KMS-11 (cell line): ENCODE measurements around the gene COPE.

Experiments
- H2AFZ ChIP-seq: fragments of 200-600 bp; sonication (generic); 2 replicates; pipeline ENCODE4 v1.6.1; 2016; ENCODE audit warnings: antibody characterized with exemption, mixed run types, low read depth
- H3K27ac ChIP-seq: fragments of 200-600 bp; sonication (generic); 2 replicates; pipeline ENCODE4 v1.6.1; 2016; ENCODE audit warnings: mild to moderate bottlenecking, mixed run types
- H3K27me3 ChIP-seq: fragments of 200-600 bp; sonication (generic); 2 replicates; pipeline ENCODE4 v1.6.1; 2017; ENCODE audit warnings: mild to moderate bottlenecking, low read depth, mixed run types, moderate library complexity; ENCODE audit not compliant: insufficient read depth
- H3K36me3 ChIP-seq: fragments of 200-600 bp; sonication (generic); 2 replicates; pipeline ENCODE4 v1.6.1; 2017; ENCODE audit warnings: mild to moderate bottlenecking, mixed run types; ENCODE audit not compliant: insufficient read depth
- H3K4me1 ChIP-seq: fragments of 200-600 bp; sonication (generic); 2 replicates; pipeline ENCODE4 v1.6.1; 2016; ENCODE audit warnings: mild to moderate bottlenecking, low read depth, mixed run types; ENCODE audit not compliant: poor library complexity, severe bottlenecking
- H3K4me2 ChIP-seq: fragments of 200-600 bp; sonication (generic); 2 replicates; pipeline ENCODE4 v1.7.0; 2016; ENCODE audit warnings: mild to moderate bottlenecking, mixed run types
- H3K4me3 ChIP-seq: fragments of 200-600 bp; sonication (generic); IDR thresholded peaks from 2 replicates; pipeline ENCODE4 v1.6.1; 2017; ENCODE audit warnings: low read depth, low read length, mixed read lengths; ENCODE audit not compliant: insufficient read depth
- H3K79me2 ChIP-seq: fragments of 200-600 bp; sonication (generic); 2 replicates; pipeline ENCODE4 v1.6.1; 2016; ENCODE audit warnings: low read depth, mixed run types; ENCODE audit not compliant: insufficient read depth
- H3K9ac ChIP-seq: fragments of 200-600 bp; sonication (generic); 2 replicates; pipeline ENCODE4 v1.6.1; 2016; ENCODE audit warnings: mild to moderate bottlenecking, mixed run types
- H4K20me1 ChIP-seq: fragments of 200-600 bp; sonication (generic); 2 replicates; pipeline ENCODE4 v1.6.1; 2016; ENCODE audit warnings: mild to moderate bottlenecking, mixed run types; ENCODE audit not compliant: insufficient read depth
- TF ChIP-seq, protein P1 (sequence below): fragments of 200-600 bp; sonication (generic); conservative IDR thresholded peaks from 2 replicates; pipeline ENCODE4 v1.6.1; 2017; ENCODE audit warnings: low read depth, mild to moderate bottlenecking, antibody characterized with exemption, low read length, moderate library complexity, mixed read lengths

Gene COPE

DNA sequence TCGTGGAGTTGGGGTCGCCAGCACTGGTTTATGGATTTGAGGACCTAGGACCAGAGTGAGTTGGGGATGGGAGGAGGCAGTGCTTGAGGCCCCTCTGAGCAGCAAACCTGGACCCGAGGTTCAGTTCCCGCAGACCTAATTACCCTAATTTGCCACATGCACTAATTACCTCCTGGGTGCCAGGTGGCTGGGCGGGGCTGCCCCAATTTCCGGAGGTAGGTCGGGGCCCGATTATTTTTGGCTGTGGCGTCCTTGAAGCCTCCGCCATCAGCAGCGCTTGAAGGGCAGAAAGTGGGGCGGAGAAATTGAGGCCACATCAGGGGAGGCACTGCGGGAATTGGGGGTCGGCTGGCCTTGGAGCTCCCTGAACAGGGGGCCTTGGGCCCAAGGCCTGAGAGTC is 27.7 kb upstream of the COPE start:
- Histone ChIP-seq H3K27me3 (no peaks in the 10 kb centered on the region), H3K4me3 (no peak overlapping the region), H3K4me2 (peak overlapping the region; percentile 24; the same call in 1 of the 2 replicates), H3K9ac (no peak overlapping the region), H3K36me3 (no peaks in the 10 kb centered on the region), H3K27ac (no peak overlapping the region), H4K20me1 (no peaks in the 10 kb centered on the region), H3K79me2 (no peaks in the 10 kb centered on the region), H2AFZ (0 out of 2 replicates have a peak overlapping the region, but pooled peaks have one; percentile 4), H3K4me1 (peaks cover 40% of the 10 kb centered on the region)
- TF ChIP-seq, protein P1, sequence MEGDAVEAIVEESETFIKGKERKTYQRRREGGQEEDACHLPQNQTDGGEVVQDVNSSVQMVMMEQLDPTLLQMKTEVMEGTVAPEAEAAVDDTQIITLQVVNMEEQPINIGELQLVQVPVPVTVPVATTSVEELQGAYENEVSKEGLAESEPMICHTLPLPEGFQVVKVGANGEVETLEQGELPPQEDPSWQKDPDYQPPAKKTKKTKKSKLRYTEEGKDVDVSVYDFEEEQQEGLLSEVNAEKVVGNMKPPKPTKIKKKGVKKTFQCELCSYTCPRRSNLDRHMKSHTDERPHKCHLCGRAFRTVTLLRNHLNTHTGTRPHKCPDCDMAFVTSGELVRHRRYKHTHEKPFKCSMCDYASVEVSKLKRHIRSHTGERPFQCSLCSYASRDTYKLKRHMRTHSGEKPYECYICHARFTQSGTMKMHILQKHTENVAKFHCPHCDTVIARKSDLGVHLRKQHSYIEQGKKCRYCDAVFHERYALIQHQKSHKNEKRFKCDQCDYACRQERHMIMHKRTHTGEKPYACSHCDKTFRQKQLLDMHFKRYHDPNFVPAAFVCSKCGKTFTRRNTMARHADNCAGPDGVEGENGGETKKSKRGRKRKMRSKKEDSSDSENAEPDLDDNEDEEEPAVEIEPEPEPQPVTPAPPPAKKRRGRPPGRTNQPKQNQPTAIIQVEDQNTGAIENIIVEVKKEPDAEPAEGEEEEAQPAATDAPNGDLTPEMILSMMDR: no peak

DNA sequence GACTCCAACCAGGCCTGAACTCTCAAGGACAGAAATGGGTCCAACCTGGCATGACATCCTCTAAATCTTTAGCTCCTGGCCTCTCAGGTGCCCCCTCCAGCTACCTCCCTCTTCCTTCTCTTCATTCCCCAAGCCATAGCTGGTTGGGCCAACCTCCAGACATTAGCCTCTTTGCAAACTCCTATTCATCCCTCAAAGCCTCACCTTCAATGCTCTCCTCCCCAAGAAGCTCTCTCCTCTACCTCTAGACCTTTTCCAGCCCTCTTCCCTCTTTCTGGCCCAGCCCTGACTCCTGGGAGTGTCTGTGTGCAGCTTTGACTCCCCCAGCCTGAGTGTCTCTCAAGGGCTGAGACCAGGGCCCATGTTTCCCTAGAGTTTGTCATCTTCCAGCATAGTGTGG is 27.1 kb upstream of the COPE start:
- Histone ChIP-seq H3K4me2 (0 out of 2 replicates have a peak overlapping the region, but pooled peaks have one; percentile 24), H2AFZ (0 out of 2 replicates have a peak overlapping the region, but pooled peaks have one; percentile 4), H3K27ac (no peak overlapping the region)

DNA sequence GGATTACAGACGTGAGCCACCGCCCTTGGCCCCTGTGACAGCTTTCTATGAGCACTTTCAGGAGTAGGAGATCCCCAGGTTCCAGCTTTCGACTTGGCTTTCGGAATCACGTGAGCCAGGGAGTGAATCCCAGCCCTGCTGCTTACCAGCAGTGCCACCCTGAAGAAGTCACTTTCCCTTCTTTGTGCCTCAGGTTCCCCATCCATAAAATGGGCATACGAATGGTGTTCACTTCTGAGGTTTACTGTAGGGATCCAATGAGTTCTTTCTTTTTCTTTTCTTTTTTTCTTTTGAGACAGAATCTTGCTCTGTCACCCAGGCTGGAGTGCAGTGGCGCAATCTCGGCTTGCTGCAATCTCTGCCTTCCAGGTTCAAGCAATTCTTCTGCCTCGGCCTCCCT is 26.1 kb upstream of the COPE start:
- peaks cover 40% of the 10 kb centered on the region for H3K4me1 ChIP-seq
- no peak overlapping the region for H3K4me2 ChIP-seq
- TF ChIP-seq, protein P1: no peak
- no peaks in the 10 kb centered on the region for H4K20me1 ChIP-seq
- no peaks in the 10 kb centered on the region for H3K79me2 ChIP-seq
- no peak overlapping the region for H3K4me3 ChIP-seq
- no peak overlapping the region for H3K27ac ChIP-seq
- H3K36me3 ChIP-seq: no peaks in the 10 kb centered on the region
- no peak overlapping the region for H2AFZ ChIP-seq
- no peak overlapping the region for H3K9ac ChIP-seq
- no peaks in the 10 kb centered on the region for H3K27me3 ChIP-seq

More for the DNA sequence above, 27.1 kb upstream of the COPE start:
- Histone ChIP-seq H3K4me3 (no peak overlapping the region), H3K4me1 (peaks cover 40% of the 10 kb centered on the region), H3K27me3 (no peaks in the 10 kb centered on the region), H3K79me2 (no peaks in the 10 kb centered on the region), H3K9ac (no peak overlapping the region), H4K20me1 (no peaks in the 10 kb centered on the region), H3K36me3 (no peaks in the 10 kb centered on the region)
- TF ChIP-seq, protein P1: no peak

DNA sequence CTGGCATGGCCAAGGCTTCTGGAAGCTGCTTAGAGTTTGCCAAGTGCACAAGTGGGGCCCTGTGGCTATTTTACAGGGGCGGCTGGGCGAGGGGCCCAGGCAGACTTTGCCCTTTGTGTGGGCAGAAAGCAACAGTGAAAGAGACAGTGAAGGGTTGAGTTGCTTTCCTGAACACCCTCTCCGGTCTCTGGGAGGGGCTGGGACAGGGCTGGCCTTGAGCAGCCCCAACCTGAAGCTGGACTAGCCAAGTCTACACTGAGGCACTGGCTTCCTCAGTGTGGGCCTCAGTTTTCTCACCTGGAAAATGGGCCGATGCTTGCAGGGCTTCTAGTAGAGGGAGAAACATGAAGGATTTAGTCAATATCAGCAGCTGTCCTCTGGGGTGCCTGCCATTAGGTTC is 24.3 kb upstream of the COPE start:
- Histone ChIP-seq H3K4me2 (no peak overlapping the region), H3K27ac (no peak overlapping the region), H3K4me1 (peaks cover 32% of the 10 kb centered on the region), H3K9ac (no peak overlapping the region), H4K20me1 (no peaks in the 10 kb centered on the region), H3K79me2 (no peaks in the 10 kb centered on the region), H2AFZ (no peak overlapping the region), H3K4me3 (no peak overlapping the region), H3K36me3 (no peaks in the 10 kb centered on the region), H3K27me3 (no peaks in the 10 kb centered on the region)
- TF ChIP-seq, protein P1: no peak
